Fibroblast of lung (primary cell): ENCODE data around the gene ZNF384.

Source experiments
- EZH2 ChIP-seq: IDR thresholded peaks from 2 replicates; pipeline ENCODE4 v1.5.1; 2012; ENCODE audit warnings: low read length, control low read depth, mild to moderate bottlenecking; ENCODE audit errors: missing control alignments
- TF ChIP-seq, protein P1 (sequence below), 2 donors: IDR thresholded peaks in 1 of 2; conservative IDR thresholded peaks in 1 of 2; 1 replicate in 1 of 2; 2 replicates in 1 of 2; pipeline ENCODE4 v1.5.1; 2011 to 2012; ENCODE audit warnings: low read length in 2 of 2, control low read depth in 1 of 2, inconsistent platforms in 1 of 2, low read depth in 1 of 2, mild to moderate bottlenecking in 1 of 2

DNA sequence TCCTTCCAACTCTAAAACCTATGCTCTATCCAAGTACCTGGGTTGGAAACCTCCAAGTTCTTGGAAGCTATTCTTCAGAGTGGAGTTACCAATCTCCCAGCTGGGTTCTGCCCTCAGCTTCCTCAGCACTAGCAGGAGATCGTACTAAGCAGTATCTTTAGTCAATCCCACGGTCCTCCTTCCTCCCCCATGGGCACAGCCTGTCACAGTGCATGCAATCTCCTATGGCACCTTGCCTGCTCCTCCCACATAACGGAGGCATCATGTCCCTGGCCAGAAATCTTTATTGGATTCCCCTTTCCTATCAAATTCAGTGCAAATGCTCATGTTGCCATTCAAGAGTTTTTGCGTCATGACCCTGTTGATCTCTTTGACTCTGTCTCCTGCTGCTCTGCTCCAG is 48.0 kb downstream of the ZNF384 start:
- TF ChIP-seq EZH2, result no peak
- TF ChIP-seq, protein P1, sequence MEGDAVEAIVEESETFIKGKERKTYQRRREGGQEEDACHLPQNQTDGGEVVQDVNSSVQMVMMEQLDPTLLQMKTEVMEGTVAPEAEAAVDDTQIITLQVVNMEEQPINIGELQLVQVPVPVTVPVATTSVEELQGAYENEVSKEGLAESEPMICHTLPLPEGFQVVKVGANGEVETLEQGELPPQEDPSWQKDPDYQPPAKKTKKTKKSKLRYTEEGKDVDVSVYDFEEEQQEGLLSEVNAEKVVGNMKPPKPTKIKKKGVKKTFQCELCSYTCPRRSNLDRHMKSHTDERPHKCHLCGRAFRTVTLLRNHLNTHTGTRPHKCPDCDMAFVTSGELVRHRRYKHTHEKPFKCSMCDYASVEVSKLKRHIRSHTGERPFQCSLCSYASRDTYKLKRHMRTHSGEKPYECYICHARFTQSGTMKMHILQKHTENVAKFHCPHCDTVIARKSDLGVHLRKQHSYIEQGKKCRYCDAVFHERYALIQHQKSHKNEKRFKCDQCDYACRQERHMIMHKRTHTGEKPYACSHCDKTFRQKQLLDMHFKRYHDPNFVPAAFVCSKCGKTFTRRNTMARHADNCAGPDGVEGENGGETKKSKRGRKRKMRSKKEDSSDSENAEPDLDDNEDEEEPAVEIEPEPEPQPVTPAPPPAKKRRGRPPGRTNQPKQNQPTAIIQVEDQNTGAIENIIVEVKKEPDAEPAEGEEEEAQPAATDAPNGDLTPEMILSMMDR (conservative IDR thresholded peaks at IDR 0.05 in 1 of 2, IDR thresholded peaks at IDR 0.05 in 1 of 2; ENCODE audit: low read depth in 1 of 2, low read length in 2 of 2), result no peak
